Measurements from ENCODE around the gene PRKCE.

- TF ChIP-seq CTCF (conservative IDR thresholded peaks at IDR 0.05; ENCODE audit: low read depth, low read length) (no peak), EZH2 (IDR thresholded peaks at IDR 0.05; ENCODE audit: borderline replicate concordance, low read depth, low read length, poor library complexity, severe bottlenecking) (no peak)
These were observed 160.6 kb downstream of the PRKCE start for GRCh38 chr2:45812011-45812500.
